Activated T-cell treated with anti-CD3 and anti-CD28 coated beads for 48 hours (primary cell): ENCODE data around the gene SSH2.
"Not testable (repeated sequence)": the region's sequence is repeated elsewhere in the genome, so short reads cannot be mapped to it uniquely, and the experiment has no call there.

Experiments used
- DNase-seq: peaks from one replicate; pipeline ENCODE4 v3.0.0-alpha.2; 2020; ENCODE audit warnings: low read depth

SSH2 gene

DNA sequence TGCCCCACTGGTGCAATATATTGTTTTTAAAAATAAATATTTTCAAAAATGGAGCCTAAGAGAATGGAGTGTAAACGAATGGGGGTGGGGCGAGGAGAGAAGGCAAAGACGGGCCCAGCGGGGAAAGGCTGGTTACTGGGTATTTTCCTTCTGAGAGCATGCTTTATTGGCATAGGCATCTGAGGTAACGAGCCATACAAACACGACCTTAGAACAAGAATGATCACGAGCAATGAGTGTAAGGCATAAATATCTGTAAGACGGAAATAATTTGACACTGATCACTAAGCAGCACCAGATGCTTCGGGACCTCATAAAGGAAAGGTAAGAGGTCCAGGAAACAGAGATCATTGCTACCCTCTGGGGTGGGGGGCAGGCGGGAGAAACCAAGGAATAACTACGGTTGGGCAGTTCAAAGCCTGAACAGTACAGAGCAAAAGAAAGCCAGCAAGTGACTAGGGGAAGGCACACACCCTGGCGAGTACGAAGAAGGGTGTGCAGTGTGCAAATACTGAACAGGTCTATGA is 959 bp downstream of the SSH2 start:
- no peak for DNase-seq

- no peak for DNase-seq
These were observed 2.5 kb downstream of the SSH2 start for GRCh38 chr17:29927546-29927945.

DNA sequence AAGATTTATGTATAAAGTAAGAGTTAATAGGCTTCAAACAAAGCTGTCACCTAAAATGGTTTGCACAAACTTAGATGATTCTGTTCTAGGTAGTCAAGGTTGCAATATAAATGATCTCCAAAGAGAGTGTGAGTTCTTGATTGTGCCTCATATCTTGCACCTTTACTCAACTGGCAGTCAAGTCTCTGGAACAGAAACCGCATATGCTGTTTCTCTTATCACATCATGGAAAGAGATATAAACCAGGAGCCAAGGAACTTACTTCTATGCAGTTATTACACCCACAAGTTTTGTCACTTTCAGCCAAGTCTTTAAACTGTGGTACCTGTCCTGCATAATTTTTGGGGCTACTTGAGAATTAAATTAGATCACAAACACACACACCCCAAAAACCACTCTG is 5.2 kb downstream of the SSH2 start:
- DNase-seq, result no peak

DNA sequence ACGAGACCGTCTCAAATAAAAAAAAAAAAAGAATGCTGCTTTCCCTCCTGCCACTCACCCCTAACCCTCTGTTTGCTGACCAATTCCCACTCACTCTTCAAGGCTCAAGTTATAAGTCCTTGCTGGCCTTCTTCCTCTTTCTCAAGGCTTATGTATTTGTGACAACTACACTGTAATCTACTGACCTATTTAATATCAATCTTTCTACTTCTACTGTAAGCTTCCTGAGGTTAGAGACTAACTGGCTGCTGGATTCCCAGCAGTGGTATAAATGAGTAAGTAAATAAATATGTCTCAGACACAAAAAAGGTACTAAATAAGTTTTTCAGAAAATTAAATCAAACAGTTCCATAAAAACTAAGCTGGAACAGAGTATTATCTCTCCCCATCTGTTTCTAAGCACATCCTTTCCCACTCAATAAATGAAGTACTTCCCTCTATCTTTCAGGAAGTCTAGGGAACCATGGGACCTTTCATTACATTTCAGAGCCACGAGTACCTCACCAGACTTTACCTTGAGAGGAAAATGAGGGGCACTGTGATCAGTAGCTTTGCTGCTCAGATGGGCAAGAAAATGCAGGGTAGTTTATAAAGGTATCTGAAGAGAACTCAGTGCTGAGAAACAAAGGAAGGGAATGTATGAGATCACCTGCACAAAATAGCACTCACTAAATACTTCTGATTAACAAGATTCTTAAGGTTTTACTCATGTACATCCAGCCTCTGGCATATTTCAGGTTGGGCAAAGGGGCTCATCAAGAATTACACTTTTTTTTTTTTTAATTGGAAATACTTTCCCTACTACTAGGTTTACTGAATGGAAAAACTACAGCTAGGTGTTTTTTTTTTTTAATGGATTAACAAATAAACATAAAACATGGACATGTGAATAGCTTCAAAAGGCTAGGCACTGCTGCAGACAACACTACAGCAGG is 10.8 kb downstream of the SSH2 start:
- DNase-seq, result no peak

DNA sequence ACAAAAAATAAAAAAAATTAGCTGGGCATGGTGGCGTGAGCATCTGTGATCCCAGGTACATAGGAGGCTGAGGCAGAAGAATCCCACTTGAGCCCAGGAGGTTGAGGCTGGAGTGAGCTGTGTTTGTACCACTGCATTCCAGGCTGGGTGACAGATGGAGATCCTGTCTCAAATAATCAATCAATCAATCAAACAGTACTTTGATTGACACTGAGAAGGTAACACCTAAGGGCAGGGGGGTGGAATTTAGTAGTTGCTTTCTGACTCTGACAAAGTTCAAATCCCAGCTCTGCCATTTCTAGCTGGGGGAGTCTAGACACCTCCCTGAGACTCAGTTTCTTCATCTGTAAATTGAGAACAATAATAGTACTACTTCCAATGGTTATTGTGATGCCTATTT is 12.0 kb downstream of the SSH2 start:
- no peak for DNase-seq

GRCh38 chr17:29914819-29915537 is 15.1 kb downstream of the SSH2 start:
- no peak for DNase-seq

DNA sequence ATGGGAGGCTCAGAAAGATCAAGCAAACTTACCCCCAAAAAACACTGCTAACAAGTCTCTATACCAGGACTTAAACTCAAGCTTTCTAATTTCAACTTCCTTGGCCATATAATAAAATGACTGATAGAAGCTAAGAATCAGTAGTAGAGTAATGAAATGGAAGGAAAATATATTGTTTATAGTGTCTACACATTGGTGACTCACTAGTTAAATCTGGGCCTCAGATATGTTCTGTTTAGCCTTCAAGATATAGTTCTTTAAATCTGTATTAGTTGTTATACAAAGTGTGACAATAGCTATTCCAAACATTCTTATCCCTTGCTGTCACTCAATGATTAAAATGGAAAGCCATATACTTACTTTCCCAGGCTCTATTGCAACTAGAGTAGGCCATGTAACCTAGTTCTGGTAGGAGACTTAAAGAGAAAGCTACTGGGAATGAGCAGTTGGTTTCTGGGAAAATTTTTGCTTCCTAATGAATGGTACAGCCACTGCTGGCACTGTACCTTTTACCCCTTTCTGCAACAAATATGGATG is 18.3 kb downstream of the SSH2 start:
- no peak for DNase-seq

GRCh38 chr17:29909236-29910003 is 20.6 kb downstream of the SSH2 start:
- DNase-seq, result no peak

DNA sequence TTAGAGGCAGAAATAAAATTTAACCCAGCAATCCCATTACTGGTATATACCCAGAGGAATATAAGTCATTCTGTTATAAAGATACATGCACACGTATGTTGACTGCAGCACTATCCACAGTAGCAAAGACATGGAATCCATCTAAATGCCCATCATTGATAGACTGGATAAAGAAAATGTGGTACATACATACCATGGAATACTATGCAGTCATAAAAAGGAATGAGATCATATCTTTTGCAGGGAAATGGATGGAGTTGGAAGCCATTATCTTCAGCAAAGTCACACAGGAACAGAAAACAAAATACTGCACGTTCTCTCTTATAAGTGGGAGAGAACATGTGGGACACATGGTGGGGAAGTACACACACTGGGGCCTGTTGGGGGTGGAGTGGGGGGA is 23.1 kb downstream of the SSH2 start:
- no peak for DNase-seq

DNA sequence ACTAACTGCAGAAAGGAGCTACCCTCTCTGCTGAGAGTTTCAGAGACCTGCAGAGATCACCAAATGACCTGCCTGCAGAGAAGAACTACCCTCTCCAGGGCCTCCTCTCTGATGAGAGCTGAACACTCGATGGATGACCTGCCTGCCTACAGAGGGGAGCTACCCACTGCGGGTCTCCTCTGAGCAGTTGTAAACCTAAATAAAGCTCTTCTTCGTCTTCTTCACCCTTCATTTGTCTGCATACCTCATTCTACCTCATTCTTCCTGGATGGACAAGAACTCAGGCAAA is 24.2 kb downstream of the SSH2 start:
- DNase-seq, result no peak

- no peak for DNase-seq
These were observed 24.7 kb downstream of the SSH2 start for GRCh38 chr17:29905086-29905878.

GRCh38 chr17:29903471-29903870 is 26.6 kb downstream of the SSH2 start:
- no peak for DNase-seq

DNA sequence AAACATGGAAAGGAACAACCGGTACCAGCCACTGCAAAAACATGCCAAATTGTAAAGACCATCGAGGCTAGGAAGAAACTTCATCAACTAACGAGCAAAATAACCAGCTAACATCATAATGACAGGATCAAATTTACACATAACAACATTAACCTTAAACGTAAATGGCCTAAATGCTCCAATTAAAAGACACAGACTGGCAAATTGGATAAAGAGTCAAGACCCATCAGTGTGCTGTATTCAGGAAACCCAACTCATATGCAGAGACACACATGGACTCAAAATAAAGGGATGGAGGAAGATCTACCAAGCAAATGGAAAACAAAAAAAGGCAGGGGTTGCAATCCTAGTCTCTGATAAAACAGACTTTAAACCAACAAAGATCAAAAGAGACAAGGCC is 32.9 kb downstream of the SSH2 start:
- not testable (repeated sequence) for DNase-seq

GRCh38 chr17:29892201-29892600 is 37.8 kb downstream of the SSH2 start:
- DNase-seq, result no peak

GRCh38 chr17:29891131-29891530 is 38.9 kb downstream of the SSH2 start:
- no peak for DNase-seq

GRCh38 chr17:29885031-29885640 is 44.9 kb downstream of the SSH2 start:
- DNase-seq, result no peak

DNA sequence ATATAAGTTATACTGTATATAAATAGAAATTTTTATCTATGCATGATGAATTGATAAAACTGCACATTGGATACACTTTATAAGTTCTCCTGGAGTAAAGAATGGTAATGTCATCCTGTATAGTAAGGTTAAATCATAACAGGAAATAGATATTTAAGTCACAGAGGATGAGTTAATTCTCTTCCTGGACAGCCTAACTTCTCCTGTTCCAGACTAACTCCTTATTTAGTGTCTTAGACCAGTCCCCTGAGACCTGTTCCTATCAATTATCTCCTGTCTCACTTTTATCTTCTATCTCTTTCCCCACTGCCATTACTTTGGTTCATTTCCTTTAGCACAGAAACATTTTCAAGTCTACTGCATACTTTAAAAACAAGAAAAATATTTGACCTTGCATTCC is 46.5 kb downstream of the SSH2 start:
- no peak for DNase-seq

- no peak for DNase-seq
These were observed 48.8 kb downstream of the SSH2 start for GRCh38 chr17:29881256-29881655.

DNA sequence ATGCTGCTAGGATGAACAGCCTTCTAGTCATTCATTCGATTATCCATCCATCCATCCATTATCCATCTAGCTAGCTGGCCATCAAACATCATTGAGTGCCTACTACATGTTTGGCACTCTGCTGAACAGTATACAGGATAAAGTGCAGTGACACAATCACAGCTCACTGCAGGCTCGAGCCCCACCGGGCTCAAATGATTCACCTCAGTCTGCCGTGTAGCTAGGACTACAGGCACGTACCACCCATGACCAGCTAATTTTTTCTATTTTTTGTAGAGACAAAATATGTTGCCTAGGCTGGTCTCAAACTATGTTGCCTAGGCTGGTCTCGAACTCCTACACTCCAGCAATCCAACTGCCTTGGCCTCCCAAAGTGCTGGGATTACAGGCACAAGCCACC is 50.0 kb downstream of the SSH2 start:
- DNase-seq, result no peak

DNA sequence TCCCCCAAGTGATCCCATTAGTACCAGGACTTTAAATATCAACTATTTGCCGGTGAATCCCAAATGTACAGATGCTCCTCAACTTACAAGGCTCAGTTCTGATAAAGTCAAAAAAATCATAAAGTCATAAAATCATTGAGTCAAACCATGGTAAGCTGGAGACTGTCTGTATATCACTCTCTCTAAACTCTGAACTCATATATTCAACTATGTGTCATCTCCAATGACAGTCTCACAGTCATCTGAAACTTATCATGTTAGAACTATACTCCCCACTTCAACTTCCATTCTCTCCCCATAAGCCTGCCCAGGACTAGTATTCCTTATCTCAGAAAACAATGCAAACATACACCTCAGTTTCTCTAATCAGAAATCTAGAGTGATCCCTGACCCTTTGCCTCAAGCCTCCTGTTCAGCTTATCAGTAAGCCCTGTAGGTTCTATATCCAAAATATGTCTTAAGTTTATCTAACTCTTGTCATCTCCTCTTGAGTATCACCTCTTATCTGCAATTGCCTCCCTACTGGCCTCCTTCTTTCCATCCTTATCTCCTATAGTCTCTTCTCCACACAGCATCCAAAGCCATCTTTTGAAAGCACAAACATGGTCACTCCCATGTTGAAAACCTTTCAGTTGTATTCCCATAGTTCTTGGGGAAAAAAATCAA is 55.0 kb downstream of the SSH2 start:
- DNase-seq, result no peak
